Skeletal muscle tissue (tissue), 4 donors: ENCODE data around the gene NCBP1. TPM values are rescaled to one million over a fixed set of nuclear protein-coding genes. Genes with fewer than 3 reads are reported as not detected.
"Not testable (repeated sequence)": the region's sequence is repeated elsewhere in the genome, so short reads cannot be mapped to it uniquely, and the experiment has no call there.

Source experiments
- H3K27ac ChIP-seq: one replicate; pipeline ENCODE4 v1.7.0; 2013; ENCODE audit warnings: mild to moderate bottlenecking, low read depth, low read length, inconsistent platforms
- H3K27me3 ChIP-seq, 3 donors: one replicate each; pipeline ENCODE4 v1.7.0; 2013; ENCODE audit warnings: low read length in 3 of 3; ENCODE audit not compliant: control insufficient read depth in 3 of 3, insufficient read depth in 3 of 3
- H3K36me3 ChIP-seq, 3 donors: one replicate each; pipeline ENCODE4 v1.7.0; 2013; ENCODE audit warnings: low read length in 3 of 3; ENCODE audit not compliant: control insufficient read depth in 3 of 3, insufficient read depth in 3 of 3
- H3K4me1 ChIP-seq, 3 donors: one replicate each; pipeline ENCODE4 v1.7.0; 2013; ENCODE audit warnings: low read length in 3 of 3, mild to moderate bottlenecking in 3 of 3; ENCODE audit not compliant: control insufficient read depth in 3 of 3, insufficient read depth in 3 of 3
- H3K4me3 ChIP-seq, 3 donors: one replicate each; pipeline ENCODE4 v1.7.0; 2013; ENCODE audit warnings: low read length in 3 of 3
- H3K9ac ChIP-seq, 3 donors: one replicate each; pipeline ENCODE4 v1.7.0; 2013; ENCODE audit warnings: low read length in 3 of 3, mild to moderate bottlenecking in 3 of 3, moderate library complexity in 2 of 3, low read depth in 1 of 3
- H3K9me3 ChIP-seq, 3 donors: one replicate each; pipeline ENCODE4 v1.7.0; 2013; ENCODE audit warnings: low read length in 3 of 3; ENCODE audit not compliant: control insufficient read depth in 3 of 3
- total RNA-seq: library from RNA; depleted of rRNA; stranded (reverse); fragments of >200 nt; gene quantifications from one replicate; pipeline ENCODE4 v1.2.3, GENCODE V29; 2014
- donor health status: Osteomylitis.

NCBP1 gene, protein sequence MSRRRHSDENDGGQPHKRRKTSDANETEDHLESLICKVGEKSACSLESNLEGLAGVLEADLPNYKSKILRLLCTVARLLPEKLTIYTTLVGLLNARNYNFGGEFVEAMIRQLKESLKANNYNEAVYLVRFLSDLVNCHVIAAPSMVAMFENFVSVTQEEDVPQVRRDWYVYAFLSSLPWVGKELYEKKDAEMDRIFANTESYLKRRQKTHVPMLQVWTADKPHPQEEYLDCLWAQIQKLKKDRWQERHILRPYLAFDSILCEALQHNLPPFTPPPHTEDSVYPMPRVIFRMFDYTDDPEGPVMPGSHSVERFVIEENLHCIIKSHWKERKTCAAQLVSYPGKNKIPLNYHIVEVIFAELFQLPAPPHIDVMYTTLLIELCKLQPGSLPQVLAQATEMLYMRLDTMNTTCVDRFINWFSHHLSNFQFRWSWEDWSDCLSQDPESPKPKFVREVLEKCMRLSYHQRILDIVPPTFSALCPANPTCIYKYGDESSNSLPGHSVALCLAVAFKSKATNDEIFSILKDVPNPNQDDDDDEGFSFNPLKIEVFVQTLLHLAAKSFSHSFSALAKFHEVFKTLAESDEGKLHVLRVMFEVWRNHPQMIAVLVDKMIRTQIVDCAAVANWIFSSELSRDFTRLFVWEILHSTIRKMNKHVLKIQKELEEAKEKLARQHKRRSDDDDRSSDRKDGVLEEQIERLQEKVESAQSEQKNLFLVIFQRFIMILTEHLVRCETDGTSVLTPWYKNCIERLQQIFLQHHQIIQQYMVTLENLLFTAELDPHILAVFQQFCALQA
- 50.1 TPM for total RNA-seq

DNA sequence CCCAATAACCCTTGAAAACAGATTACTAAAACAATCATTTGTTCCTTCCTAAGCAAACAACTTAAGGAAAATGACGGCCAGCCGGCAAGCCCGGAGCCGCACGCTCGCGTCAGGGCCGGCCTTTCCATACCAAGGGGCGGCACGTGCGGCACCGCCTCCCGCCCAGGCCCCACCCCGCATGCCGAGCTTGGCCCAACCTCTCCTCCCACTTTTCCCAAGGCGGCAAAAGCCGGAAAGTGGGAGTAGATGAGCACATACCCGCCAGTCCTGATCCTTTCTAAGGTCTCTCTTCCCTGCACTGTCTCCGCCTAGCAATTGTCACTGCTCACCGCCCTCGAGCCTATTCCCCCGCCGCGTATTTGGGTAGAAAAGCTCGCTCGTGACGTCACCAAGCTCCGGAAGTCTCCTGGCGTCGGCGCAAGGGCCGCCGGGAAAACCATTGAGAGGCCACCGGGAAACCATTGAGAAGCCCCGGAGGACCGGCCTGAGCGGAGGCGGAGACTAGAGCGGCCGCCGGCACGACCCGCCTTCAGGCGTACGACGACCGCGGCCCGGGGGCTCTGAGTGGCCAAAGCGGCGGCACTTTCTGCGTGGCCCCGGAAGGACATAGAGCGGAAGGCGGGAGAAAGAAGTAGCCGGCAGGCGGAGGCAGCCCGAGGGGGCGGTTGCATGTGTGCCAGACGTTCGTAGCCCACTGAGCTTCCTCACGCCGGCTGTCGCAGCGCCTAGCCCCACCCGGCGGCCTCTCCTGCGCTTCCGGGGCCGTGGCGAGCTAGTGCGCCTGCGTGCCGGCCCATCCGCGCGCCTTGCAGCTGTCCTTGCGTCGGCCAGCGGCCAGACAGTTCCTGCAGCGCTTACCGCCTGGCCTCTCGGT, at the start of gene NCBP1, which contains the start of gene TSTD2:
TSS of gene NCBP1 (plus strand) at position 837 of the 874 bp plus-strand sequence. CDS start 61 bp downstream, outside the sequence.
TSS of gene TSTD2 (minus strand) at position 384 of the 874 bp plus-strand sequence. CDS start 5,806 bp downstream, outside the sequence.
- peaks cover 40 to 52% (median 42%) of the 10 kb centered on the region in 3 donors for H3K4me1 ChIP-seq
- no peaks in the 10 kb centered on the region for H3K9me3 ChIP-seq
- H3K36me3 ChIP-seq, result peaks cover 0 to 2% (median 0%) of the 10 kb centered on the region in 3 donors
- peak within 1 kb of the TSS; percentile 97 for H3K27ac ChIP-seq
- peak within 1 kb of the TSS; percentile 87 to 96 (median 93) for H3K4me3 ChIP-seq
- no peaks in the 10 kb centered on the region for H3K27me3 ChIP-seq
- peak within 1 kb of the TSS; percentile 95 to 99 (median 98) for H3K9ac ChIP-seq

- H3K27ac ChIP-seq, result not testable (repeated sequence)
Measured at GRCh38 chr9:97584778-97585177, 48.8 kb upstream of the NCBP1 start.

GRCh38 chr9:97586909-97587308, 46.7 kb upstream of the NCBP1 start:
- not testable (repeated sequence) for H3K36me3 ChIP-seq, H3K4me1 ChIP-seq, H3K9me3 ChIP-seq, H3K4me3 ChIP-seq, H3K27ac ChIP-seq, H3K9ac ChIP-seq, H3K27me3 ChIP-seq

More at GRCh38 chr9:97584778-97585177, 48.8 kb upstream of the NCBP1 start:
- H3K9me3 ChIP-seq, H3K9ac ChIP-seq, H3K36me3 ChIP-seq, H3K4me1 ChIP-seq, H3K4me3 ChIP-seq, H3K27me3 ChIP-seq: not testable (repeated sequence)

GRCh38 chr9:97591535-97591934, 42.1 kb upstream of the NCBP1 start:
- Histone ChIP-seq H3K9me3 (no peaks in the 10 kb centered on the region), H3K9ac (no peak overlapping the region), H3K27ac (no peak overlapping the region), H3K4me1 (peaks cover 29 to 46% (median 45%) of the 10 kb centered on the region in 3 donors), H3K36me3 (peaks cover 5 to 11% (median 8%) of the 10 kb centered on the region in 3 donors), H3K27me3 (no peaks in the 10 kb centered on the region), H3K4me3 (no peak overlapping the region)

- no peaks in the 10 kb centered on the region for H3K9me3 ChIP-seq
- H3K27ac ChIP-seq, result no peak overlapping the region
- no peak overlapping the region for H3K4me3 ChIP-seq
- H3K36me3 ChIP-seq, result peaks cover 5 to 11% (median 8%) of the 10 kb centered on the region in 3 donors
- H3K27me3 ChIP-seq, result no peaks in the 10 kb centered on the region
- peaks cover 31 to 51% (median 51%) of the 10 kb centered on the region in 3 donors for H3K4me1 ChIP-seq
- H3K9ac ChIP-seq, result no peak overlapping the region
Measured at GRCh38 chr9:97592126-97592525, 41.5 kb upstream of the NCBP1 start.

DNA sequence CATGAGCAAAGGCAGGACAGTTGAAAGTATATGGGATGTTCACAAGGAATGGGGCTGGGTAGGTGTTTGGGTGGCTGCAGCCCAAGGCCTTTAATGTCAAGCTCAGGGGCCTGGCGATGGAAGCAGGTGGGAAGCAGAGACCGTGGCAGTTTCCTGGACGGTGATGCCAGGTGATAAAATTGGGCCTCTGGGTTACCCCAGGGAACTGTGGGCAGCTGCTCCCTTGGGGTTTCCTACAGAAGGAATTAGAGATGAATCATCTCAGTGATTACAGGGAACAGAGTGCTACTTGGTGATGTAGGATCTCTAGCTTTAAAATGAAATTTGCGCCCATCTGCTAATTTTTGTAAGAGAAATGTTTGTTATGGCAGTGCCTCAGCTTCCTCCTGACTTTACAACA, 39.7 kb upstream of the NCBP1 start:
- no peaks in the 10 kb centered on the region for H3K27me3 ChIP-seq
- H3K9me3 ChIP-seq, result no peaks in the 10 kb centered on the region
- peaks cover 5 to 11% (median 8%) of the 10 kb centered on the region in 3 donors for H3K36me3 ChIP-seq
- peak overlapping the region; percentile 75 for H3K27ac ChIP-seq
- peak overlapping the region; percentile 18 to 65 (median 50) for H3K9ac ChIP-seq
- H3K4me3 ChIP-seq, result no peak overlapping the region
- H3K4me1 ChIP-seq, result peaks cover 44 to 66% (median 65%) of the 10 kb centered on the region in 3 donors

DNA sequence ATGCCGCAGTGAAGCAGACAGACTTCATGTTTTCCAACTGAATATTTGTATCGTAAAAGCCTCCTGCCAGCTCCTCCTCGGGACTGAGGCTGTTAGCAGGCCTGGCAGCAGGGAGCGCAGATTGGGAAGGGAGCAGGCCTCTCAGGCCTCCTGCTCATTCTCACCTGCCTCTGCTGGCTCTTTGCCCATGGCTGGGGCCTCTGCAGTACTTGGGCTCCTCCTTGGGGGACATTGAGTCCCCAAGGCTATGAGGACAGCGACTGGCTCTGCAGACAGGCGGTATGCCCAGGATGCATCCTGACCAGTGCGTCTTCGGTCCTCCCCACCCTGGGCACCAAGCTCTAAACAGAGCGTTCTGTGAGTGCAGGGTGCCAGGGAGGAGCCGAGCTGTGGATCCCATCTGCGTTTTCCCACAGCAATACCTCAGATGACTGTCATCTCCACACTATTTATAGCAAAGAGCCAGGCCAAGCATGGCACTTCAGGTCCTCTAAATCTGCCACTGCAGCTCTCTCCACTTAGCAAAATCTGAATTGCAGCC, 39.2 kb upstream of the NCBP1 start:
- Histone ChIP-seq H3K4me3 (peak overlapping the region in 1 of 3 donors; percentile 16), H3K27ac (peak overlapping the region; percentile 75), H3K4me1 (peaks cover 49 to 70% (median 70%) of the 10 kb centered on the region in 3 donors), H3K9ac (peak overlapping the region in 2 of 3 donors; percentile 50 to 57), H3K9me3 (no peaks in the 10 kb centered on the region), H3K27me3 (no peaks in the 10 kb centered on the region), H3K36me3 (peaks cover 8 to 14% (median 10%) of the 10 kb centered on the region in 3 donors)

DNA sequence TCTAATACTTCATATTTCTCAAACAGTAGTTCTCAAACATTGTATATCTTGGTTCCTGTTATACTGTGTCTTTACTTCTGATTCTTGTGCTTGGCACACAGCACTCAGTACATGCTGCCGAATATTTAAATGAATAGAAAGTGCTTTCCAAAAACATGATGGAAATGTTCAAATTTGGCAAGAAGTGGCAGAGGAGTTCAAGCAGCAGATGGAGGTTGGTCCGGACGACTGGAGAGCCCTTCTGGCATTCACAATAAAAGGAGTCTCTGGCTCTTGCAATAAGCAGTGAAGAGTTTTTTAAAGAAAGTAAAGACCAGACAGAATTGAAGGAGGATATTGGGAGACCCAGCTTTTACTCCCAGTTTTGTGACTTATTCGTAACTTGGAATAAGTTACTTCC, 36.7 kb upstream of the NCBP1 start:
- Histone ChIP-seq H3K4me1 (peaks cover 66 to 84% (median 84%) of the 10 kb centered on the region in 3 donors), H3K9me3 (no peaks in the 10 kb centered on the region), H3K36me3 (peaks cover 11 to 25% (median 15%) of the 10 kb centered on the region in 3 donors), H3K4me3 (no peak overlapping the region), H3K27ac (no peak overlapping the region), H3K9ac (no peak overlapping the region), H3K27me3 (no peaks in the 10 kb centered on the region)
